ENCODE data around the gene A1BG. TPM values are rescaled to one million over a fixed set of nuclear protein-coding genes. Genes with fewer than 3 reads are reported as not detected.

Gene A1BG
- total RNA-seq, 2 donors from 2014 or later, result 6.2 to 11.5 TPM

DNA sequence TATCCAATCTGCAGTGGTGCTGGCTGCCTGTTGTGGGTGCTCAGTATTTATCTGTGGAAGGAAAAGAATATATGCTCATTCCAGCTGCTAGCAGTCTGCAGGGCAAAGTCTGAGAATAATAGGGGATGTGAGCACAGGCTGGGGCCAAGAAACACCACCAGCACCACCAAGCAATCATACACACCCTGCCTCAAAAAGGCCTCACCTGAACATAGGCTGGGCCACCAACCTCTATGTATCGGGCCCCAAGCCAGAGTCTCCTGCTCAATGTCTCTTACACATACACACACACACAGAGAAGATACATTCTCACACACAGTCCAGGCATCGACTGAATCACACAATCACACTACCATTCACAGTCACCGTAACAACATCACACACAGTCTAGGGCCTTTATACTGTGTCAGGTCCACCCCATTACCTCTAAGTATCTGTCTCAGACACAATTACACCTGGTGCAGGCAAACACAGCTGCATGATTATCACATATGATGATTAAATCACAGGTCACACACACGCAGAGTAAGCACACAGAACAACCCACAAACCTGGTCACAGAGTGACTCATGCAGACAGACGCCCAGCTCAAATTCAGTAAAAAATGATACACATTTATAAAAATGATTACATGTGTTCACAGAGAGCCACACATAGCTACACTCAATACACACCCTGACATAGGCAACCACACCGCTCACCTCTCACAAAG is 27.8 kb downstream of the A1BG start:
- intact Hi-C loops (cut with DNase I), result no loop called here
- Histone ChIP-seq H3K36me3 (replicated peaks in 1 of 2; ENCODE audit: insufficient read depth in 1 of 2, low read depth in 2 of 2) (no peaks in the 10 kb centered on the region), H3K4me1 (peaks cover 24% of the 10 kb centered on the region), H3K27me3 (no peaks in the 10 kb centered on the region), H3K9me3 (no peaks in the 10 kb centered on the region), H3K27ac (no peak overlapping the region), H3K4me3 (no peak overlapping the region)
- WGBS, 2 donors, result 69 to 73% methylated on average over 6 of the region's 6 CpGs
- no peak for TF ChIP-seq POLR2A (IDR thresholded peaks at IDR 0.05)
- TF ChIP-seq, protein P1, sequence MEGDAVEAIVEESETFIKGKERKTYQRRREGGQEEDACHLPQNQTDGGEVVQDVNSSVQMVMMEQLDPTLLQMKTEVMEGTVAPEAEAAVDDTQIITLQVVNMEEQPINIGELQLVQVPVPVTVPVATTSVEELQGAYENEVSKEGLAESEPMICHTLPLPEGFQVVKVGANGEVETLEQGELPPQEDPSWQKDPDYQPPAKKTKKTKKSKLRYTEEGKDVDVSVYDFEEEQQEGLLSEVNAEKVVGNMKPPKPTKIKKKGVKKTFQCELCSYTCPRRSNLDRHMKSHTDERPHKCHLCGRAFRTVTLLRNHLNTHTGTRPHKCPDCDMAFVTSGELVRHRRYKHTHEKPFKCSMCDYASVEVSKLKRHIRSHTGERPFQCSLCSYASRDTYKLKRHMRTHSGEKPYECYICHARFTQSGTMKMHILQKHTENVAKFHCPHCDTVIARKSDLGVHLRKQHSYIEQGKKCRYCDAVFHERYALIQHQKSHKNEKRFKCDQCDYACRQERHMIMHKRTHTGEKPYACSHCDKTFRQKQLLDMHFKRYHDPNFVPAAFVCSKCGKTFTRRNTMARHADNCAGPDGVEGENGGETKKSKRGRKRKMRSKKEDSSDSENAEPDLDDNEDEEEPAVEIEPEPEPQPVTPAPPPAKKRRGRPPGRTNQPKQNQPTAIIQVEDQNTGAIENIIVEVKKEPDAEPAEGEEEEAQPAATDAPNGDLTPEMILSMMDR (IDR thresholded peaks at IDR 0.05), result no peak
- no peak for DNase-seq
- no peak for ATAC-seq

DNA sequence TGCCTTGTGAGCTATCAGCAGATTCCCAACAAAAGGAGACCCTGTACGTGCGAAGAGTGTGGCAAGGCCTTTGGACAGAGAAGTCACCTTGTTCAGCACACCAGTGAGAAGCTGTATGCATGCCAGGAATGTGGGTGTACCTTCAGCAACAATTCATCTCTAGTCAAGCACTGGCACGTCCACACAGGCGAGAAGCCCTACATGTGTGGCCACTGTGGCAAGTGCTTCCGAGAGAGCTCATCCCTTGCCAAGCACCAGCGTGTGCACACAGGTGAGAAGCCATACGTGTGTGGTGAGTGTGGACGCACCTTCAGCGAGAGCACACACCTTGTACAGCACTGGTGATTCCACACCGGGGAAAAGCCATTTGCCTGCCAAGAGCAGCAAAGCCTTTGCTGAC is 34.1 kb downstream of the A1BG start:
- H3K9me3 ChIP-seq, result no peaks in the 10 kb centered on the region
- H3K4me1 ChIP-seq, result no peaks in the 10 kb centered on the region
- DNase-seq, result no peak
- 94 to 95% methylated on average over 9 to 10 of the region's 10 CpGs for WGBS, 2 donors
- no peaks in the 10 kb centered on the region for H3K27me3 ChIP-seq
- no peak for TF ChIP-seq POLR2A (IDR thresholded peaks at IDR 0.05)
- TF ChIP-seq, protein P1 (IDR thresholded peaks at IDR 0.05), result no peak
- no peak for ATAC-seq
- no peaks in the 10 kb centered on the region for H3K36me3 ChIP-seq (replicated peaks in 1 of 2; ENCODE audit: insufficient read depth in 1 of 2, low read depth in 2 of 2)
- no peak overlapping the region for H3K4me3 ChIP-seq
- intact Hi-C loops (cut with DNase I), result no loop called here
- no peak overlapping the region for H3K27ac ChIP-seq

DNA sequence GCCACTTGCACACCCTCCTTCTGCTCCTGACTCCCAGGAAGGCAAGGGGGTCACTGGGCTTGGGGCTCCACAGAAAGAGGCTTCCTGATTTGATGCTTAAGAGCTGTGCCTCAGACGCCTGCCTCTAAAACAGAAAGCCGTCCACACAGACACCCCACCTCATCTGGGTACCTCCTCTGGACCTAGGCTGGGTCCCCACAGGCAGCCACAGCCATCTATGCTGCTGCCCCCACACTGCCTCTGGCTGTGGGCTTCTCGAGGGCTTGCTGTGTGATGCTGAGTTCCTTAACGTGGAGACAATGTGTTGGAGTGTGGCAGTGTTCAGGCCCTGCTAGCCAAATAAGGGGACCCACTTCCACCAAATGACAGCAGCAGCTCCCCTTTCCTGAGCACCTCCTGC is 35.0 kb downstream of the A1BG start:
- no peaks in the 10 kb centered on the region for H3K27me3 ChIP-seq
- DNase-seq (no peak), ATAC-seq (no peak)
- no peak overlapping the region for H3K4me3 ChIP-seq
- no peak for TF ChIP-seq POLR2A (IDR thresholded peaks at IDR 0.05)
- intact Hi-C loops (cut with DNase I), result no loop called here
- peaks cover 0 to 6% of the 10 kb centered on the region in 2 donors for H3K36me3 ChIP-seq (replicated peaks in 1 of 2; ENCODE audit: insufficient read depth in 1 of 2, low read depth in 2 of 2)
- no peaks in the 10 kb centered on the region for H3K9me3 ChIP-seq
- WGBS, 2 donors, result 78 to 92% methylated on average over 2 to 4 of the region's 4 CpGs
- no peaks in the 10 kb centered on the region for H3K4me1 ChIP-seq
- no peak overlapping the region for H3K27ac ChIP-seq

DNA sequence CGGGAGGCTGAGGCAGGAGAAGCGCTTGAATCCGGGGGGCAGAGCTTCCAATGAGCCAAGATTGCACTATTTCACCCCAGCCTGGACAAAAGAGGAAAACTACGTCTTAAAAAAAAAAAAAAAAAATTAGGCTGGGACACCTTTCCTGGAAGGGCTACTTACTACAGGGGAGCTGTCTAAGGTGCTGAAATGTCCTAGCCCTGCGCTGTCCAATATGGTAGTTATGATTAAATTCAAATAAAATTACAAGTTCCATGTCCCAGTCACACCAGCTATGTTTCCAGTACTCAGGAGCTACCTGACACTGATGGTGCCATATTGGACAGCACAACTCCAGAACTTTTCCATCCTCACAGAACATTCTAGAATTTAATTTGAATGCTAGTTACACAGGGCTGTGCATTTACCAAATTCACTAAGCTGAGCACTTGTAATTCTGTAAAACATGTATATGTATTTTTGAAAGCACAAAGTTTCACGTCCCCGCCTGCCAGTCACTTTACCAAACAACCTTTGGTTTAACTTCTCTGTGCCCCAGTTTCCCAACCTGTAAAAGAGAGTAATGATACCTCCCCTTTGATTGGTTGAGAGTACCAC is 35.7 kb downstream of the A1BG start:
- WGBS, 2 donors, result 50 to 52% methylated on average over 7 of the region's 7 CpGs
- intact Hi-C loops (cut with DNase I), result no loop called here
- Histone ChIP-seq H3K27me3 (no peaks in the 10 kb centered on the region), H3K4me3 (no peak overlapping the region), H3K4me1 (no peaks in the 10 kb centered on the region), H3K27ac (no peak overlapping the region), H3K36me3 (replicated peaks in 1 of 2; ENCODE audit: insufficient read depth in 1 of 2, low read depth in 2 of 2) (peaks cover 0 to 11% of the 10 kb centered on the region in 2 donors), H3K9me3 (no peaks in the 10 kb centered on the region)
- no peak for DNase-seq
- TF ChIP-seq, protein P1 (IDR thresholded peaks at IDR 0.05), result no peak
- no peak for TF ChIP-seq POLR2A (IDR thresholded peaks at IDR 0.05)
- no peak for ATAC-seq

DNA sequence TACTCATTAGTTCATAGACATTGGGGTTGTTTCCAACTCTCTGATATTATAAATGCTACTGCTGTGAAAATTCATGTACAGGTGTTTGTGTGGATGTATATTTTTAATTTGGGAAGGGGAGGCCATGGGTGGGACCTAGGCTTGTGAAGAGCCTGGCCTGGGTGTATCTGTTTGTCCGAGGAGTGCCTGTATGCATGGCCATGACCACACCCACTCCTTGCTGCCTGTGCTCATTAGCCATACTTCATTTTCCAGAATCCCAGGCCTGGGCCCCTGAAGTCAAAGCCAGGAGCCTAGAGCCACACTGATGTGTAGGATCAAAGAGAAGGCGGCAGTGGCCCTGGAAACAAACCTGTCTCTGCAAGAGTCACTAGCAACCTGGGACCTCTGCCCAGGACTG is 37.7 kb downstream of the A1BG start:
- Histone ChIP-seq H3K4me3 (no peak overlapping the region), H3K9me3 (no peaks in the 10 kb centered on the region), H3K27ac (no peak overlapping the region), H3K36me3 (replicated peaks in 1 of 2; ENCODE audit: insufficient read depth in 1 of 2, low read depth in 2 of 2) (peaks cover 6 to 17% of the 10 kb centered on the region in 2 donors), H3K4me1 (no peaks in the 10 kb centered on the region), H3K27me3 (no peaks in the 10 kb centered on the region)
- WGBS, 2 donors, result 100% methylated on average over 2 of the region's 2 CpGs; no CpG with 5 or more reads in 1 of the 2 donors
- intact Hi-C loops (cut with DNase I), result no loop called here
- DNase-seq (no peak), ATAC-seq (no peak)
- TF ChIP-seq POLR2A (IDR thresholded peaks at IDR 0.05), result no peak
- TF ChIP-seq, protein P1 (IDR thresholded peaks at IDR 0.05), result no peak
